A549 (cell line): ENCODE measurements around the gene MCTP1.
A peak's percentile ranks its signal among the peaks of the same experiment; 100 is the strongest.

Source experiments
- CTCF ChIP-seq: fragments of >200 bp; sonication (Bioruptor Twin); formaldehyde crosslinking; IDR thresholded peaks from 3 replicates; pipeline ENCODE4 v1.5.1; 2016
- HMGXB4 ChIP-seq: fragments of 250-450 bp; sonication (Bioruptor Pico); IDR thresholded peaks from 2 replicates; pipeline ENCODE4 v1.5.0; 2021; ENCODE audit warnings: mild to moderate bottlenecking, moderate library complexity, borderline replicate concordance
- MYC ChIP-seq: IDR thresholded peaks from 2 replicates; pipeline ENCODE4 v1.6.1; 2012; ENCODE audit warnings: mild to moderate bottlenecking, inconsistent platforms, low read length, improper control_type of control experiment, borderline replicate concordance
- POLR2A ChIP-seq: IDR thresholded peaks from 2 replicates; pipeline ENCODE4 v1.6.1; 2012; ENCODE audit warnings: mild to moderate bottlenecking, low read length
- REST ChIP-seq: fragments of 200-600 bp; sonication (generic); IDR thresholded peaks from 2 replicates; pipeline ENCODE4 v1.6.1; 2016; ENCODE audit warnings: antibody characterized with exemption, mild to moderate bottlenecking, moderate library complexity
- ZSCAN20 ChIP-seq: fragments of 250-450 bp; sonication (Bioruptor Pico); IDR thresholded peaks from 2 replicates; pipeline ENCODE4 v1.8.0; 2022; ENCODE audit warnings: mild to moderate bottlenecking, moderate library complexity

GRCh38 chr5:94830520-94830919 is 454.4 kb downstream of the MCTP1 start:
- TF ChIP-seq REST (no peak), MYC (no peak), POLR2A (no peak), CTCF (0 out of 3 replicates have a peak, but pooled peaks have one; percentile 9), ZSCAN20 (no peak), HMGXB4 (no peak)
